ENCODE measurements around the gene RPS6KA2. TPM values are rescaled to one million over a fixed set of nuclear protein-coding genes. Genes with fewer than 3 reads are reported as not detected.
"Not testable (repeated sequence)": the region's sequence is repeated elsewhere in the genome, so short reads cannot be mapped to it uniquely, and the experiment has no call there.

Gene RPS6KA2
- polyA plus RNA-seq, 1 experiment, result 70.9 TPM

GRCh38 chr6:166395778-166396177 lies 231.3 kb downstream of the RPS6KA2 start:
- Histone ChIP-seq H3K9me3 (ENCODE audit: control insufficient read depth, insufficient read depth, low read length) (peaks cover 7% of the 10 kb centered on the region; the same call in 1 of the 2 replicates), H3K27me3 (ENCODE audit: control insufficient read depth, insufficient read depth, low read length) (peaks cover 34% of the 10 kb centered on the region), H3K4me3 (ENCODE audit: low read depth, low read length) (no peak overlapping the region), H3K27ac (ENCODE audit: low read depth, low read length) (no peak overlapping the region)
- no peak for TF ChIP-seq CTCF (IDR thresholded peaks at IDR 0.05; ENCODE audit: low read depth, low read length)
- POLR2A ChIA-PET, result no interaction called here
- CTCF ChIA-PET, result interaction anchor here (1.0 to 2.3 kb wide), 3 partner anchors 10 to 120 kb away, joined by 3 to 6 read pairs (median 3); no protein-coding TSS in a partner anchor
- DNase-seq (ENCODE audit: low read depth, low spot score), result no peak

- Histone ChIP-seq H3K27ac (ENCODE audit: low read depth, low read length) (no peak overlapping the region), H3K4me3 (ENCODE audit: low read depth, low read length) (no peak overlapping the region), H3K9me3 (ENCODE audit: control insufficient read depth, insufficient read depth, low read length) (peaks cover 7% of the 10 kb centered on the region; the same call in 1 of the 2 replicates), H3K27me3 (ENCODE audit: control insufficient read depth, insufficient read depth, low read length) (peaks cover 37% of the 10 kb centered on the region)
- TF ChIP-seq CTCF (IDR thresholded peaks at IDR 0.05; ENCODE audit: low read depth, low read length), result no peak
- ChIA-PET CTCF (interaction anchor here (0.8 to 2.3 kb wide), 4 partner anchors 10 to 119 kb away, joined by 3 to 6 read pairs (median 3); no protein-coding TSS in a partner anchor), POLR2A (no interaction called here)
- no peak for DNase-seq (ENCODE audit: low read depth, low spot score)
Observed at GRCh38 chr6:166395351-166395750, 231.7 kb downstream of the RPS6KA2 start.

- Histone ChIP-seq H3K9me3 (ENCODE audit: control insufficient read depth, insufficient read depth, low read length) (peaks cover 7% of the 10 kb centered on the region; the same call in 1 of the 2 replicates), H3K4me3 (ENCODE audit: low read depth, low read length) (no peak overlapping the region), H3K27me3 (ENCODE audit: control insufficient read depth, insufficient read depth, low read length) (peaks cover 41% of the 10 kb centered on the region), H3K27ac (ENCODE audit: low read depth, low read length) (no peak overlapping the region)
- ChIA-PET CTCF (interaction anchor here (0.8 to 2.3 kb wide), 3 partner anchors 81 to 118 kb away, joined by 3 to 6 read pairs (median 3); no protein-coding TSS in a partner anchor), POLR2A (no interaction called here)
- DNase-seq (ENCODE audit: low read depth, low spot score), result no peak
- TF ChIP-seq CTCF (IDR thresholded peaks at IDR 0.05; ENCODE audit: low read depth, low read length), result no peak
Observed at GRCh38 chr6:166394036-166394892, 232.8 kb downstream of the RPS6KA2 start.

- ChIA-PET CTCF (interaction anchor here (1.7 kb wide), 1 partner anchor 80 kb away, joined by 9 read pairs; no protein-coding TSS in a partner anchor), POLR2A (no interaction called here)
- no peak overlapping the region for H3K4me3 ChIP-seq (ENCODE audit: low read depth, low read length)
- no peak for DNase-seq (ENCODE audit: low read depth, low spot score)
- peaks cover 43% of the 10 kb centered on the region for H3K27me3 ChIP-seq (ENCODE audit: control insufficient read depth, insufficient read depth, low read length)
- no peak overlapping the region for H3K27ac ChIP-seq (ENCODE audit: low read depth, low read length)
- no peak for TF ChIP-seq CTCF (IDR thresholded peaks at IDR 0.05; ENCODE audit: low read depth, low read length)
- H3K9me3 ChIP-seq (ENCODE audit: control insufficient read depth, insufficient read depth, low read length), result peaks cover 7% of the 10 kb centered on the region; the same call in 1 of the 2 replicates
Observed at GRCh38 chr6:166393535-166393823, 233.6 kb downstream of the RPS6KA2 start.

GRCh38 chr6:166392755-166393534 lies 234.1 kb downstream of the RPS6KA2 start:
- DNase-seq (ENCODE audit: low read depth, low spot score); H3K9me3 ChIP-seq (ENCODE audit: control insufficient read depth, insufficient read depth, low read length); POLR2A ChIA-PET; H3K4me3 ChIP-seq (ENCODE audit: low read depth, low read length); H3K27ac ChIP-seq (ENCODE audit: low read depth, low read length): not testable (repeated sequence)
- CTCF ChIA-PET, result interaction anchor here (1.3 to 1.7 kb wide), 3 partner anchors 8 to 79 kb away, joined by 5 to 9 read pairs (median 9); no protein-coding TSS in a partner anchor
- H3K27me3 ChIP-seq (ENCODE audit: control insufficient read depth, insufficient read depth, low read length), result peaks cover 42% of the 10 kb centered on the region

Data from AG04450 (cell line).